ENCODE results near the gene OR5A2.
"Not testable (repeated sequence)": the region's sequence is repeated elsewhere in the genome, so short reads cannot be mapped to it uniquely, and the experiment has no call there.

OR5A2 gene

GRCh38 chr11:59401262-59401552 is 25.0 kb downstream of the OR5A2 start:
- DNase-seq (ENCODE audit: low read depth) = no peak
- no peak for TF ChIP-seq CTCF (IDR thresholded peaks at IDR 0.05; ENCODE audit: insufficient read depth, low read depth, low read length, missing control alignments)
- H3K4me3 ChIP-seq (ENCODE audit: low read depth, low read length) = no peak overlapping the region

GRCh38 chr11:59400461-59401261 is 25.6 kb downstream of the OR5A2 start:
- H3K4me3 ChIP-seq (ENCODE audit: low read depth, low read length) = no peak overlapping the region
- TF ChIP-seq CTCF (IDR thresholded peaks at IDR 0.05; ENCODE audit: insufficient read depth, low read depth, low read length, missing control alignments) = no peak
- no peak for DNase-seq (ENCODE audit: low read depth)

- TF ChIP-seq CTCF (IDR thresholded peaks at IDR 0.05; ENCODE audit: insufficient read depth, low read depth, low read length, missing control alignments) = no peak
- H3K4me3 ChIP-seq (ENCODE audit: low read depth, low read length) = no peak overlapping the region
- DNase-seq (ENCODE audit: low read depth) = no peak
Measured at GRCh38 chr11:59394186-59394585, 32.0 kb downstream of the OR5A2 start.

- H3K4me3 ChIP-seq (ENCODE audit: low read depth, low read length) = peak overlapping the region; percentile 37; the same call in 1 of the 2 replicates
- DNase-seq (ENCODE audit: low read depth) = peak; percentile 51
- no peak for TF ChIP-seq CTCF (IDR thresholded peaks at IDR 0.05; ENCODE audit: insufficient read depth, low read depth, low read length, missing control alignments)
Measured at GRCh38 chr11:59380263-59381059, 45.8 kb downstream of the OR5A2 start.

GRCh38 chr11:59372324-59372723 is 53.9 kb downstream of the OR5A2 start:
- not testable (repeated sequence) for H3K4me3 ChIP-seq (ENCODE audit: low read depth, low read length)
- peak; percentile 42 for DNase-seq (ENCODE audit: low read depth)

GRCh38 chr11:59368238-59369022 is 57.8 kb downstream of the OR5A2 start:
- H3K4me3 ChIP-seq (ENCODE audit: low read depth, low read length) = no peak overlapping the region
- DNase-seq (ENCODE audit: low read depth) = peak; percentile 11
- TF ChIP-seq CTCF (IDR thresholded peaks at IDR 0.05; ENCODE audit: insufficient read depth, low read depth, low read length, missing control alignments) = no peak
